Panc1 (cell line): Measurements from ENCODE around the gene INTS1. TPM values are rescaled to one million over a fixed set of nuclear protein-coding genes. Genes with fewer than 3 reads are reported as not detected.
"Not testable (repeated sequence)": the region's sequence is repeated elsewhere in the genome, so short reads cannot be mapped to it uniquely, and the experiment has no call there.

Experiments used
- ATAC-seq: fragments of 200-7000 bp; cut with Tn5 transposase; 2 replicates; pipeline ENCODE4 v1.9.1; 2020; ENCODE audit warnings: mild to moderate bottlenecking, moderate library complexity
- BruUV-seq: library from RNA; stranded (reverse); fragments of 400-500 nt; replicated peaks from 2 replicates; lab custom pipeline; 2021; lab: Mats Ljungman, UMichigan
- CTCF ChIA-PET: fragments of 300-600 bp; sonication (Branson Sonifier 250); formaldehyde crosslinking; loops from one replicate; lab custom pipeline; 2022; ENCODE audit warnings: antibody characterized with exemption; lab: Charles Lee
- POLR2A ChIA-PET: fragments of 300-600 bp; sonication (Branson Sonifier 250); formaldehyde crosslinking; loops from one replicate; lab custom pipeline; 2022; ENCODE audit warnings: antibody characterized with exemption; lab: Charles Lee
- DNase-seq: peaks from one replicate; pipeline ENCODE4 v3.0.0-alpha.2; 2010; ENCODE audit warnings: low read depth, low spot score
- H3K27ac ChIP-seq: 2 replicates; pipeline ENCODE4 v1.5.1; 2011; ENCODE audit warnings: mild to moderate bottlenecking, low read length, inconsistent platforms
- H3K27me3 ChIP-seq: fragments of 200-500 bp; sonication (Bioruptor generic); 2 replicates; pipeline ENCODE4 v1.6.0; 2014; ENCODE audit warnings: low read length, inconsistent platforms; ENCODE audit not compliant: control insufficient read depth, insufficient read depth
- H3K36me3 ChIP-seq: fragments of 200-500 bp; sonication (Bioruptor generic); 2 replicates; pipeline ENCODE4 v1.5.1; 2014; ENCODE audit warnings: inconsistent platforms, mild to moderate bottlenecking, low read length, moderate library complexity; ENCODE audit not compliant: control insufficient read depth, insufficient read depth
- H3K4me1 ChIP-seq: 2 replicates; pipeline ENCODE4 v1.5.1; 2011; ENCODE audit warnings: inconsistent platforms, mild to moderate bottlenecking, low read length, moderate library complexity; ENCODE audit not compliant: control insufficient read depth, insufficient read depth
- H3K4me3 ChIP-seq, 2 experiments: 2 replicates each; pipeline ENCODE4 v1.5.1; 2011 to 2012; ENCODE audit warnings: low read depth in 2 of 2, low read length in 2 of 2, mild to moderate bottlenecking in 2 of 2, inconsistent platforms in 1 of 2, moderate library complexity in 1 of 2
- H3K9me3 ChIP-seq: fragments of 200-500 bp; sonication (Bioruptor generic); 2 replicates; pipeline ENCODE4 v1.5.1; 2014; ENCODE audit warnings: low read depth, mild to moderate bottlenecking, inconsistent platforms, low read length, moderate library complexity; ENCODE audit not compliant: control insufficient read depth, insufficient read depth
- CTCF ChIP-seq: fragments of 450-650 bp; IDR thresholded peaks from 2 replicates; pipeline ENCODE4 v1.5.1; 2017; ENCODE audit warnings: mild to moderate bottlenecking
- POLR2AphosphoS5 ChIP-seq: IDR thresholded peaks from 2 replicates; pipeline ENCODE4 v1.6.1; 2012; ENCODE audit warnings: mild to moderate bottlenecking, low read depth, low read length, moderate library complexity
- REST ChIP-seq, 2 experiments: IDR thresholded peaks; 2 replicates each; pipeline ENCODE4 v1.6.1; 2011 to 2012; ENCODE audit warnings: low read depth in 2 of 2, control low read depth in 1 of 2, low read length in 1 of 2, mild to moderate bottlenecking in 1 of 2, moderate library complexity in 1 of 2; ENCODE audit not compliant: insufficient read depth in 1 of 2
- SIN3A ChIP-seq: IDR thresholded peaks from 2 replicates; pipeline ENCODE4 v1.6.1; 2012; ENCODE audit warnings: low read depth, mild to moderate bottlenecking, low read length, moderate library complexity, borderline replicate concordance; ENCODE audit not compliant: insufficient read depth
- TCF7L2 ChIP-seq: IDR thresholded peaks from 2 replicates; pipeline ENCODE4 v1.6.1; 2011; ENCODE audit warnings: mild to moderate bottlenecking, low read depth, low read length, inconsistent platforms
- in situ Hi-C: cut with HindIII; loops from 2 replicates; pipeline ENCODE4 v1.10.0; 2016; ENCODE audit warnings: low sequenced_read_pairs, low pct_unique_long_range_greater_than_20kb
- intact Hi-C: fragments of 100-400 bp; cut with micrococcal nuclease; formaldehyde crosslinking; loops from one replicate; pipeline ENCODE4 v1.10.0; 2022; ENCODE audit not compliant: unreplicated experiment
- total RNA-seq: library from RNA; stranded (reverse); gene quantifications from one replicate; pipeline ENCODE4 v1.2.1, GENCODE V29; 2021; ENCODE audit not compliant: unreplicated experiment

INTS1 gene
- total RNA-seq, 1 experiment from 2014 or later, result 173 TPM

- intact Hi-C loops (no loop called here), in situ Hi-C loops (no loop called here)
- CTCF ChIA-PET, result no interaction called here
- BruUV-seq, result no TSS peak
- TF ChIP-seq POLR2AphosphoS5 (peak; percentile 68; the same call in 1 of the 2 replicates), REST (IDR thresholded peaks at IDR 0.05; ENCODE audit: insufficient read depth in 1 of 2, low read depth in 2 of 2, low read length in 1 of 2) (no peak)
- ATAC-seq, result peak; percentile 66
- Histone ChIP-seq H3K9me3 (no peaks in the 10 kb centered on the region), H3K27me3 (no peaks in the 10 kb centered on the region), H3K36me3 (no peaks in the 10 kb centered on the region), H3K4me3 (peak overlapping the region in 1 of 2 experiments; percentile 30; a peak in 2 of 4 replicates), H3K27ac (peak overlapping the region; percentile 70), H3K4me1 (peaks cover 50% of the 10 kb centered on the region)
- POLR2A ChIA-PET, result no interaction called here
- no peak for DNase-seq
Observed at GRCh38 chr7:1516586-1517251, 12.5 kb upstream of the INTS1 start.

GRCh38 chr7:1515509-1515967 lies 11.3 kb upstream of the INTS1 start:
- H3K36me3 ChIP-seq, H3K9me3 ChIP-seq, intact Hi-C loops, ATAC-seq, in situ Hi-C loops, H3K4me3 ChIP-seq, DNase-seq, BruUV-seq, H3K27me3 ChIP-seq, POLR2A ChIA-PET: not testable (repeated sequence)
- peak overlapping the region; percentile 57 for H3K27ac ChIP-seq
- H3K4me1 ChIP-seq, result peaks cover 52% of the 10 kb centered on the region
- CTCF ChIA-PET, result interaction anchor here (0.9 kb wide), 1 partner anchor 33 kb away, joined by 7 read pairs; no protein-coding TSS in a partner anchor

GRCh38 chr7:1514995-1515401 lies 10.8 kb upstream of the INTS1 start:
- DNase-seq (no peak), ATAC-seq (no peak)
- no peak overlapping the region for H3K4me3 ChIP-seq
- H3K9me3 ChIP-seq, result no peaks in the 10 kb centered on the region
- BruUV-seq, result no TSS peak
- no peaks in the 10 kb centered on the region for H3K36me3 ChIP-seq
- in situ Hi-C loops (no loop called here), intact Hi-C loops (no loop called here)
- peak overlapping the region; percentile 85; the same call in 1 of the 2 replicates for H3K27ac ChIP-seq
- ChIA-PET POLR2A (no interaction called here), CTCF (interaction anchor here (0.9 kb wide), 1 partner anchor 33 kb away, joined by 7 read pairs; no protein-coding TSS in a partner anchor)
- TF ChIP-seq SIN3A, result no peak
- TF ChIP-seq REST (IDR thresholded peaks at IDR 0.05; ENCODE audit: insufficient read depth in 1 of 2, low read depth in 2 of 2, low read length in 1 of 2), result no peak
- no peak for TF ChIP-seq TCF7L2
- no peak for TF ChIP-seq CTCF
- TF ChIP-seq POLR2AphosphoS5, result no peak
- peaks cover 47% of the 10 kb centered on the region for H3K4me1 ChIP-seq
- no peaks in the 10 kb centered on the region for H3K27me3 ChIP-seq
